GM23338 (cell line): ENCODE data around the gene HOXC9. TPM values are rescaled to one million over a fixed set of nuclear protein-coding genes. Genes with fewer than 3 reads are reported as not detected.
A peak's percentile ranks its signal among the peaks of the same experiment; 100 is the strongest.

ENCODE experiments used
- ATAC-seq: fragments of 200-7000 bp; cut with Tn5 transposase; 3 replicates; pipeline ENCODE4 v1.9.1; 2020
- DNase-seq: peaks from one replicate; pipeline ENCODE4 v3.0.0-alpha.2; 2015; ENCODE audit warnings: low spot score
- H2AFZ ChIP-seq: fragments of 200-600 bp; sonication (generic); 2 replicates; pipeline ENCODE4 v1.8.0; 2016; ENCODE audit warnings: antibody characterized with exemption, mild to moderate bottlenecking, moderate library complexity
- H3F3A ChIP-seq: fragments of 200-600 bp; sonication (generic); replicated peaks from 2 replicates; pipeline ENCODE4 v1.8.0; 2017; ENCODE audit warnings: antibody characterized with exemption, mixed run types, low read depth
- H3K27ac ChIP-seq: fragments of 200-600 bp; sonication (generic); 2 replicates; pipeline ENCODE4 v1.6.1; 2016; ENCODE audit warnings: low read depth
- H3K27me3 ChIP-seq: fragments of 200-600 bp; sonication (generic); 2 replicates; pipeline ENCODE4 v1.8.0; 2016; ENCODE audit warnings: mild to moderate bottlenecking, mixed run types, moderate library complexity; ENCODE audit not compliant: insufficient read depth
- H3K36me3 ChIP-seq: fragments of 200-600 bp; sonication (generic); 2 replicates; pipeline ENCODE4 v1.8.0; 2016; ENCODE audit warnings: mild to moderate bottlenecking; ENCODE audit not compliant: insufficient read depth
- H3K4me1 ChIP-seq: fragments of 200-600 bp; sonication (generic); 2 replicates; pipeline ENCODE4 v1.8.0; 2016; ENCODE audit warnings: mild to moderate bottlenecking, moderate library complexity; ENCODE audit not compliant: insufficient read depth
- H3K4me2 ChIP-seq: fragments of 200-600 bp; sonication (generic); 2 replicates; pipeline ENCODE4 v1.7.1; 2017; ENCODE audit warnings: mixed run types
- H3K4me3 ChIP-seq: fragments of 200-600 bp; sonication (generic); 2 replicates; pipeline ENCODE4 v1.6.1; 2016; ENCODE audit warnings: mixed run types
- H3K79me2 ChIP-seq: fragments of 200-600 bp; sonication (generic); replicated peaks from 2 replicates; pipeline ENCODE4 v1.8.0; 2017; ENCODE audit warnings: mild to moderate bottlenecking; ENCODE audit not compliant: insufficient read depth
- H3K9me2 ChIP-seq: fragments of 200-600 bp; sonication (generic); 2 replicates; pipeline ENCODE4 v1.8.0; 2017; ENCODE audit not compliant: insufficient read depth
- H4K20me1 ChIP-seq: fragments of 200-600 bp; sonication (generic); replicated peaks from 2 replicates; pipeline ENCODE4 v1.8.0; 2017; ENCODE audit warnings: mild to moderate bottlenecking; ENCODE audit not compliant: insufficient read depth
- H3K27ac Mint-ChIP-seq: 2 replicates; pipeline ENCODE4 v1.8.0; 2020; ENCODE audit warnings: inconsistent platforms, mild to moderate bottlenecking, moderate library complexity, mixed read lengths
- H3K27me3 Mint-ChIP-seq: 3 replicates; pipeline ENCODE4 v1.8.0; 2022; ENCODE audit warnings: low read depth, mild to moderate bottlenecking, moderate library complexity, mixed read lengths, inconsistent platforms; ENCODE audit not compliant: insufficient read depth, poor library complexity
- H3K36me3 Mint-ChIP-seq: 3 replicates; pipeline ENCODE4 v1.8.0; 2021; ENCODE audit warnings: low read depth, mild to moderate bottlenecking, inconsistent platforms, moderate library complexity, mixed read lengths
- H3K4me1 Mint-ChIP-seq: 3 replicates; pipeline ENCODE4 v1.8.0; 2020; ENCODE audit warnings: mild to moderate bottlenecking, inconsistent platforms, mixed read lengths
- H3K4me3 Mint-ChIP-seq: 3 replicates; pipeline ENCODE4 v1.8.0; 2021; ENCODE audit warnings: moderate library complexity, mild to moderate bottlenecking, inconsistent platforms, mixed read lengths
- H3K9me3 Mint-ChIP-seq: 3 replicates; pipeline ENCODE4 v1.8.0; 2020; ENCODE audit warnings: moderate library complexity, mild to moderate bottlenecking, inconsistent platforms, mixed read lengths
- CREB1 ChIP-seq: fragments of 250-450 bp; sonication (Bioruptor Pico); IDR thresholded peaks from 2 replicates; pipeline ENCODE4 v1.5.0; 2020; ENCODE audit warnings: low read depth, mild to moderate bottlenecking, moderate library complexity
- EZH2 ChIP-seq: fragments of 200-600 bp; sonication (generic); IDR thresholded peaks from one replicate; pipeline ENCODE4 v1.8.0; 2017; ENCODE audit warnings: antibody characterized with exemption, mild to moderate bottlenecking, low read depth; ENCODE audit not compliant: unreplicated experiment
- EZH2phosphoT487 ChIP-seq: fragments of 200-600 bp; sonication (generic); IDR thresholded peaks from one replicate; pipeline ENCODE4 v1.8.1; 2018; ENCODE audit warnings: antibody characterized with exemption; ENCODE audit not compliant: unreplicated experiment
- ZNF331 ChIP-seq: fragments of 250-450 bp; sonication (Bioruptor Pico); IDR thresholded peaks from 2 replicates; pipeline ENCODE4 v1.5.0; 2020; ENCODE audit warnings: low read depth, mild to moderate bottlenecking, moderate library complexity
- polyA plus RNA-seq: library from polyadenylated mRNA; unstranded; fragments of >200 nt; fragmentation: Nextera tagmentation; extraction: Ambion mirVana; gene quantifications from 2 replicates; pipeline ENCODE4 v1.2.1, GENCODE V29; 2016
- total RNA-seq: library from RNA; depleted of rRNA; stranded (reverse); fragments of >200 nt; shearing (Covaris generic); gene quantifications from 2 replicates; pipeline ENCODE4 v1.2.3, GENCODE V29; 2014
- TF ChIP-seq, protein P1 (sequence below): IDR thresholded peaks from 2 replicates; pipeline ENCODE4 v1.6.1; 2016; ENCODE audit warnings: antibody characterized with exemption
- TF ChIP-seq, protein P2 (sequence below): fragments of 250-450 bp; sonication (Bioruptor Pico); IDR thresholded peaks from 2 replicates; pipeline ENCODE4 v1.5.0; 2020; ENCODE audit warnings: mild to moderate bottlenecking, moderate library complexity

Gene HOXC9
- total and polyA plus RNA-seq, 2 experiments from 2014 or later, result not detected

DNA sequence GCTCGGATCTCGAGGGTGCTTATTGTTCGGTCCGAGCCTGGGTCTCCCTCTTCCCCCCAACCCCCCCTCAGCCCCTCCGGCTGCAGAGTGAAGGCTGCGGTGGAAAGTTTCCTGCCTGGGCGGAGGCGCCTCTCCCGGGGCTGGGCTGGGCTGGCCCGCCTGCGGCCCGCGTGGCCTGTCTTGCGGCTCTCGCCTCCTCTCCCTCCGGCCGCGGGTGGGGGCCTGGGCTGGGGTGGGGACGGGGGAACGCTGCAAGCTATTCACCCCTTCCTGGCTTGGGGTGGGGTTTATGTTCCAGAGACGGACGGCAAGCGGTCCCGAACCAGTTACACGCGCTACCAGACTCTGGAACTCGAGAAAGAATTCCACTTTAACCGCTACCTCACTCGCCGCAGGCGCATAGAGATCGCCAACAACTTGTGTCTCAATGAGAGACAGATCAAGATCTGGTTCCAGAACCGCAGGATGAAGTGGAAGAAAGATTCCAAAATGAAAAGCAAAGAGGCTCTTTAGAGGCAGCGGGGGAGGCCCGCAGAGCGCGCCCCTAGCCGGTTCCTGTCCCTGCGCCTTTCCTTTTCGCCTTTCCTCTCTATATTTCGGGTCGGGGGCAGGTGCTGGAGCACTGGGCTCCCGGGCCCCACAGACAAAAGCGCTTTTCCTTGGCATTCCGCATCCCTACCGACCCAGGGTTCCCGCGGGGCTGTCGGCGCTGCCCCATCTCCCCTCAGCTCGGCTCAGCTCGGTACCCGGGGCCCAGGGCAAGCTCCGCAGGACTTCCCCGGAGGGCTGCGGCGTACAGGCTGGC, 34.2 kb downstream of the HOXC9 start:
- Histone ChIP-seq H3K27ac (no peak overlapping the region), H3K4me1 (peaks cover 25% of the 10 kb centered on the region)
- H3K4me3 Mint-ChIP-seq, result peak overlapping the region; percentile 21; the same call in 1 of the 3 replicates

More for the DNA sequence above, 34.2 kb downstream of the HOXC9 start:
- peak overlapping the region; percentile 43; the same call in 1 of the 2 replicates for H3K4me2 ChIP-seq
- TF ChIP-seq CREB1 (no peak), ZNF331 (no peak), EZH2 (peak; percentile 100), EZH2phosphoT487 (peak; percentile 93)
- TF ChIP-seq, protein P1, sequence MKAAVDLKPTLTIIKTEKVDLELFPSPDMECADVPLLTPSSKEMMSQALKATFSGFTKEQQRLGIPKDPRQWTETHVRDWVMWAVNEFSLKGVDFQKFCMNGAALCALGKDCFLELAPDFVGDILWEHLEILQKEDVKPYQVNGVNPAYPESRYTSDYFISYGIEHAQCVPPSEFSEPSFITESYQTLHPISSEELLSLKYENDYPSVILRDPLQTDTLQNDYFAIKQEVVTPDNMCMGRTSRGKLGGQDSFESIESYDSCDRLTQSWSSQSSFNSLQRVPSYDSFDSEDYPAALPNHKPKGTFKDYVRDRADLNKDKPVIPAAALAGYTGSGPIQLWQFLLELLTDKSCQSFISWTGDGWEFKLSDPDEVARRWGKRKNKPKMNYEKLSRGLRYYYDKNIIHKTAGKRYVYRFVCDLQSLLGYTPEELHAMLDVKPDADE, result no peak
- TF ChIP-seq, protein P2, sequence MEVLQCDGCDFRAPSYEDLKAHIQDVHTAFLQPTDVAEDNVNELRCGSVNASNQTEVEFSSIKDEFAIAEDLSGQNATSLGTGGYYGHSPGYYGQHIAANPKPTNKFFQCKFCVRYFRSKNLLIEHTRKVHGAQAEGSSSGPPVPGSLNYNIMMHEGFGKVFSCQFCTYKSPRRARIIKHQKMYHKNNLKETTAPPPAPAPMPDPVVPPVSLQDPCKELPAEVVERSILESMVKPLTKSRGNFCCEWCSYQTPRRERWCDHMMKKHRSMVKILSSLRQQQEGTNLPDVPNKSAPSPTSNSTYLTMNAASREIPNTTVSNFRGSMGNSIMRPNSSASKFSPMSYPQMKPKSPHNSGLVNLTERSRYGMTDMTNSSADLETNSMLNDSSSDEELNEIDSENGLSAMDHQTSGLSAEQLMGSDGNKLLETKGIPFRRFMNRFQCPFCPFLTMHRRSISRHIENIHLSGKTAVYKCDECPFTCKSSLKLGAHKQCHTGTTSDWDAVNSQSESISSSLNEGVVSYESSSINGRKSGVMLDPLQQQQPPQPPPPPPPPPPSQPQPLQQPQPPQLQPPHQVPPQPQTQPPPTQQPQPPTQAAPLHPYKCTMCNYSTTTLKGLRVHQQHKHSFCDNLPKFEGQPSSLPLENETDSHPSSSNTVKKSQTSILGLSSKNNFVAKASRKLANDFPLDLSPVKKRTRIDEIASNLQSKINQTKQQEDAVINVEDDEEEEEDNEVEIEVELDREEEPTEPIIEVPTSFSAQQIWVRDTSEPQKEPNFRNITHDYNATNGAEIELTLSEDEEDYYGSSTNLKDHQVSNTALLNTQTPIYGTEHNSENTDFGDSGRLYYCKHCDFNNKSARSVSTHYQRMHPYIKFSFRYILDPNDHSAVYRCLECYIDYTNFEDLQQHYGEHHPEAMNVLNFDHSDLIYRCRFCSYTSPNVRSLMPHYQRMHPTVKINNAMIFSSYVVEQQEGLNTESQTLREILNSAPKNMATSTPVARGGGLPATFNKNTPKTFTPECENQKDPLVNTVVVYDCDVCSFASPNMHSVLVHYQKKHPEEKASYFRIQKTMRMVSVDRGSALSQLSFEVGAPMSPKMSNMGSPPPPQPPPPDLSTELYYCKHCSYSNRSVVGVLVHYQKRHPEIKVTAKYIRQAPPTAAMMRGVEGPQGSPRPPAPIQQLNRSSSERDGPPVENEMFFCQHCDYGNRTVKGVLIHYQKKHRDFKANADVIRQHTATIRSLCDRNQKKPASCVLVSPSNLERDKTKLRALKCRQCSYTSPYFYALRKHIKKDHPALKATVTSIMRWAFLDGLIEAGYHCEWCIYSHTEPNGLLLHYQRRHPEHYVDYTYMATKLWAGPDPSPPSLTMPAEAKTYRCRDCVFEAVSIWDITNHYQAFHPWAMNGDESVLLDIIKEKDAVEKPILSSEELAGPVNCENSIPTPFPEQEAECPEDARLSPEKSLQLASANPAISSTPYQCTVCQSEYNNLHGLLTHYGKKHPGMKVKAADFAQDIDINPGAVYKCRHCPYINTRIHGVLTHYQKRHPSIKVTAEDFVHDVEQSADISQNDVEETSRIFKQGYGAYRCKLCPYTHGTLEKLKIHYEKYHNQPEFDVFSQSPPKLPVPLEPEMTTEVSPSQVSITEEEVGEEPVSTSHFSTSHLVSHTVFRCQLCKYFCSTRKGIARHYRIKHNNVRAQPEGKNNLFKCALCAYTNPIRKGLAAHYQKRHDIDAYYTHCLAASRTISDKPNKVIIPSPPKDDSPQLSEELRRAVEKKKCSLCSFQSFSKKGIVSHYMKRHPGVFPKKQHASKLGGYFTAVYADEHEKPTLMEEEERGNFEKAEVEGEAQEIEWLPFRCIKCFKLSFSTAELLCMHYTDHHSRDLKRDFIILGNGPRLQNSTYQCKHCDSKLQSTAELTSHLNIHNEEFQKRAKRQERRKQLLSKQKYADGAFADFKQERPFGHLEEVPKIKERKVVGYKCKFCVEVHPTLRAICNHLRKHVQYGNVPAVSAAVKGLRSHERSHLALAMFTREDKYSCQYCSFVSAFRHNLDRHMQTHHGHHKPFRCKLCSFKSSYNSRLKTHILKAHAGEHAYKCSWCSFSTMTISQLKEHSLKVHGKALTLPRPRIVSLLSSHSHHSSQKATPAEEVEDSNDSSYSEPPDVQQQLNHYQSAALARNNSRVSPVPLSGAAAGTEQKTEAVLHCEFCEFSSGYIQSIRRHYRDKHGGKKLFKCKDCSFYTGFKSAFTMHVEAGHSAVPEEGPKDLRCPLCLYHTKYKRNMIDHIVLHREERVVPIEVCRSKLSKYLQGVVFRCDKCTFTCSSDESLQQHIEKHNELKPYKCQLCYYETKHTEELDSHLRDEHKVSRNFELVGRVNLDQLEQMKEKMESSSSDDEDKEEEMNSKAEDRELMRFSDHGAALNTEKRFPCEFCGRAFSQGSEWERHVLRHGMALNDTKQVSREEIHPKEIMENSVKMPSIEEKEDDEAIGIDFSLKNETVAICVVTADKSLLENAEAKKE, result no peak
- Mint-ChIP-seq H3K27me3 (peaks cover 96% of the 10 kb centered on the region), H3K27ac (no peak overlapping the region), H3K36me3 (no peaks in the 10 kb centered on the region; the same call in 2 of the 3 replicates), H3K4me1 (peaks cover 19% of the 10 kb centered on the region), H3K9me3 (peaks cover 6% of the 10 kb centered on the region)
- H2AFZ ChIP-seq, result no peak overlapping the region; the same call in 1 of the 2 replicates
- no peaks in the 10 kb centered on the region for H3K36me3 ChIP-seq
- H4K20me1 ChIP-seq, result peaks cover 33% of the 10 kb centered on the region
- peak; percentile 58 for DNase-seq
- peaks cover 100% of the 10 kb centered on the region for H3K27me3 ChIP-seq
- H3K79me2 ChIP-seq, result no peaks in the 10 kb centered on the region
- peak; percentile 11 for ATAC-seq
- no peaks in the 10 kb centered on the region for H3K9me2 ChIP-seq
- H3K4me3 ChIP-seq, result peak overlapping the region; percentile 13
- H3F3A ChIP-seq, result 0 out of 2 replicates have a peak, but pooled peaks cover 18% of the 10 kb centered on the region
